Measurements from ENCODE around the gene DLG2.

The DLG2 gene

DNA sequence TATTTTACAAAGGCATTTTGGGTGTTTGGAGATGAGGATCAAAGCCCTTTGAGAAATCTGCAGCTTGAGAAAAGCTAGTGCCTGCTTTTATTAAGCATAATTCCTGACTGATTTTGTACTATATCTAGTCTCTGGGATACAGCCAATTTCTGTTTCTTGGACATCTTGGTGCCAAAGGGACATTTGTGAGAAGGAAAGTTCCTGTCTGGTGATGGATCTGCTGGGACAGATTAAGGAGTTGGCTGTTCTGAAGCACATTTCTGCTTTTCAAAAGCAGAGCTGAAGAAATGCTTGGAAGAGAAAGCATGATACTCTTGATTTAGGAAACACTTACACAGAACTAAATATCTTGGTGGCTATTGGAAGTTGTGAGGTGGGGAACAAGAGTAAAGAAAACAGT, 2086.4 kb downstream of the DLG2 start:
- H3K4me3 ChIP-seq (replicated peaks; ENCODE audit: low read depth, low read length) = no peak overlapping the region
- DNase-seq (ENCODE audit: low read depth) = no peak
- TF ChIP-seq, protein P1, sequence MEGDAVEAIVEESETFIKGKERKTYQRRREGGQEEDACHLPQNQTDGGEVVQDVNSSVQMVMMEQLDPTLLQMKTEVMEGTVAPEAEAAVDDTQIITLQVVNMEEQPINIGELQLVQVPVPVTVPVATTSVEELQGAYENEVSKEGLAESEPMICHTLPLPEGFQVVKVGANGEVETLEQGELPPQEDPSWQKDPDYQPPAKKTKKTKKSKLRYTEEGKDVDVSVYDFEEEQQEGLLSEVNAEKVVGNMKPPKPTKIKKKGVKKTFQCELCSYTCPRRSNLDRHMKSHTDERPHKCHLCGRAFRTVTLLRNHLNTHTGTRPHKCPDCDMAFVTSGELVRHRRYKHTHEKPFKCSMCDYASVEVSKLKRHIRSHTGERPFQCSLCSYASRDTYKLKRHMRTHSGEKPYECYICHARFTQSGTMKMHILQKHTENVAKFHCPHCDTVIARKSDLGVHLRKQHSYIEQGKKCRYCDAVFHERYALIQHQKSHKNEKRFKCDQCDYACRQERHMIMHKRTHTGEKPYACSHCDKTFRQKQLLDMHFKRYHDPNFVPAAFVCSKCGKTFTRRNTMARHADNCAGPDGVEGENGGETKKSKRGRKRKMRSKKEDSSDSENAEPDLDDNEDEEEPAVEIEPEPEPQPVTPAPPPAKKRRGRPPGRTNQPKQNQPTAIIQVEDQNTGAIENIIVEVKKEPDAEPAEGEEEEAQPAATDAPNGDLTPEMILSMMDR (IDR thresholded peaks at IDR 0.05; ENCODE audit: low read length, missing control alignments) = no peak

DNA sequence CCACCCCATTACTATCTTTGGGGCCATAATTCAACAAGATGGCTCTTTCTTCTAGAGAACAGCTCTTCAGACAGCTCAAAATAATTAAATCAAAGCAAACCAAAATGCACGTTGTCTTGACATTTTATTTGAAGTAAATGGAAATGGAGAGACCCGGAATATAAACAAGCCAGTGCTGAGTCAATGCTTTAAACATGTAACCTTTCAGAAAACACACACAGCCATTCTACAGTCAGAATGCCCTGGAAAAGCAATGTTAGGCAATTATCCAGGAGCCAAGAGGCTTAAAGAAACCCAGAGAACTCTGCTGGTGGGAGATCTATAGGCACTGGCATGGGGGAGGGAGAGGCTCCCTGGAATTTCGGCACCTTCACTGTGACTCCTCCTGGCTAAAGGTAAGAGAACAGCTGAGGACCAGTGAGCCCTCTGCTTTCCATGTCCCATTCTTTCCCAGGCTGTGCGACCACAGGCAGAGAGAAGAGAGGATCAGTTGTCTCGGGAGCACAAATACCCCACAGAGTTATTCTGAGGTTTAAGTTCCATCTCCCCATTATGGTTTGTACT, 2086.9 kb downstream of the DLG2 start:
- H3K4me3 ChIP-seq (replicated peaks; ENCODE audit: low read depth, low read length) = no peak overlapping the region
- DNase-seq (ENCODE audit: low read depth) = no peak
- TF ChIP-seq, protein P1 (IDR thresholded peaks at IDR 0.05; ENCODE audit: low read length, missing control alignments) = no peak

DNA sequence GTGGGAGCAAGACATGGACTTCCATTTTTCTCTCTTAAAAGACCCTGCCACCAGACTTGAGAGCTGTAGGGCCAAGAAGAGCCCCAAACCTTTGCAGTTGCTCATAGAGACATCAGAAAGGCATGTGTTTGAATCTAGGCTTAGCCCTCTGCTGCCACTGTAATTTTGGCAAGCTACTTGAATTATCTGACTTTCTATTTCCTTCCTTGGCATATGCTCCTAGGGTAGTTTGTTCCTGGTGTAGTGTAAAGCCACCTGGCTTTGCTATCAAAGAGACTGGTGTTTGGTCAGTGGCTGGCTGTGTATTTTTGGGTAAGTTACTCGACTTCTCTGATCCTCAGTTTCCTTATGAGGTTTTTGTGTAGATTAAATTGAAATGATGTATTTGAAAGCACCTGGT, 2088.9 kb downstream of the DLG2 start:
- no peak for DNase-seq (ENCODE audit: low read depth)
- H3K4me3 ChIP-seq (replicated peaks; ENCODE audit: low read depth, low read length) = no peak overlapping the region
- TF ChIP-seq, protein P1 (IDR thresholded peaks at IDR 0.05; ENCODE audit: low read length, missing control alignments) = no peak

DNA sequence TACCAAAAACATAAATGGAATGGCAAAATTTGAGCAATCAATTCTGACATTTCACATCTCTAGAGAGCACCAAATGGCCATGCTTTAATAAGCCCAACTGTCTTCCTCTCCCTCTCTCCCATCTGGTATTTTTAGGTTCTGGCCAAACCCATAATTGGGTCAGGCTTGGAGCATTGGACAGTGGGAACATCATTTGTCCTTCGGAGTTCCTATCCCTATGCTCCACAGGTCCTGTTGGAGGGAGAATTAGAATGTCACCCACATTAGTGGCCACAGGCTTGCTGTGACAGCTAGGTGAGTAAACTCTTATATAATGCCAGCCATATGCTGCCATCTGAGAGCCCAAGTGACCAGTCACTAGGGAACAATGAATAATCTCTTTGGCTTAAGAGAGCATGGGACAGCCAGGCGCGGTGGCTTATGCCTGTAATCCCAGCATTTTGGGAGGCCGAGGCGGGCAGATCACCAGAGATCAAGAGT, 2090.0 kb downstream of the DLG2 start:
- H3K4me3 ChIP-seq (replicated peaks; ENCODE audit: low read depth, low read length) = no peak overlapping the region
- TF ChIP-seq, protein P1 (IDR thresholded peaks at IDR 0.05; ENCODE audit: low read length, missing control alignments) = no peak
- DNase-seq (ENCODE audit: low read depth) = no peak

DNA sequence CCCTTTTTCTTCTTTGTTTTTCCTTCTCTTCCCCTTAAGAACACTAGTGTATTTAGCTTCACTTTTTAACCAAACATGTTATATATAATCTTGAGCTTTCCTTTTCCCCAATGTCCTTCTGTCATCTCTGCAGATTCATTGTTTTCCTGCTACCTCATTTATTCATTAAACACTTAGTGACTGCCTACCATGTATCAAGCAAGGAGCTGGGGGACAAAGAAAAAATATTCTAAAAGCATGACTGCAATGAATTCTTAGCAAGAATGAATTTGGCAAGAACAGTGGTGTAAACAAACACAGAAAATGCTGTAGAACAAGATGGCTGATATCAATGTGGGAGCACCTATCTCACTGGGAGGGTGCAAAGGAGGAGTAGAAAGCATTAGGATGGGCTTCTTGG, 2094.0 kb downstream of the DLG2 start:
- TF ChIP-seq, protein P1 (IDR thresholded peaks at IDR 0.05; ENCODE audit: low read length, missing control alignments) = no peak
- DNase-seq (ENCODE audit: low read depth) = no peak

DNA sequence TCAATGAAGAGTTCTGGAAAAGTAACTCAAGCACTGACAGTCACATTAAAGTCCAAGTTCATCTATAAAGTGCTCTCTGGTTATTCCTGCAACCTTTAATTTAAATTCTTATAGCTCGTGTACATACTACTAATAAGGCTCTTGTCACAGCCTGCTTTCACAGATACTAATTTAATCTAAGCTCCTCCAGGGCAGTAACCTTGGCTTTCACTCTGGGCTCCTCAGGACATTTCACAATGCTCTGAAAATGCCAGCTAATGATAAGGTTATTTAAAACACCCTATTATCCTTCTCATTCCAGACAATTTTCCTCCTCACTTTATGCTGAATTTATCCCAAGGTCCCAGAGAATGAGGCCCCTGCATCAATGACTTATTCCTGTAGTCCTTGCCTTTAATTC, 2098.3 kb downstream of the DLG2 start:
- DNase-seq (ENCODE audit: low read depth) = no peak
- no peak overlapping the region for H3K4me3 ChIP-seq (replicated peaks; ENCODE audit: low read depth, low read length)
- TF ChIP-seq, protein P1 (IDR thresholded peaks at IDR 0.05; ENCODE audit: low read length, missing control alignments) = no peak

More for the DNA sequence above, 2094.0 kb downstream of the DLG2 start:
- no peak overlapping the region for H3K4me3 ChIP-seq (replicated peaks; ENCODE audit: low read depth, low read length)

DNA sequence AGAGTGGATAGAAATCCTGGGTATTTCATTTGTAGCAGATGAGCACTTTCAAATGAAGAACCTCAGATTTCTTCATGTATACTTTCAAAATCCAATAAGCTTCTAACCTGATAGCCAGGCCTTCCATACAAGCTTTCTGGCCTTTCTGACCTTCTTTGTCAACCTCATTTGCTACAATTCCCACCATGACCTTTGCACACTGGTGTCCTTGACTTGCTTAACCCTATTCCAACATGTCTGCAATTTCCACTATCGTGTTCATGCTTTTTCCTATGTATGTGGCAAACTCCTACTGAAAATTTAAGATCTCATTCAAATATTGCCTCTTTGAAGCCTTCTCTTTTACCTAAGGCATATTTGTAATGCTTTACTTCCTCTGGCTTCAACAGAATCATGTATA, 2098.9 kb downstream of the DLG2 start:
- TF ChIP-seq, protein P1 (IDR thresholded peaks at IDR 0.05; ENCODE audit: low read length, missing control alignments) = no peak
- no peak for DNase-seq (ENCODE audit: low read depth)
- no peak overlapping the region for H3K4me3 ChIP-seq (replicated peaks; ENCODE audit: low read depth, low read length)
